Spleen (tissue), 7 donors: Measurements from ENCODE around the gene FPR1.

Experiments used
- POLR2AphosphoS5 ChIP-seq, 3 donors: sonication (generic); formaldehyde crosslinking; IDR thresholded peaks; one replicate each; pipeline ENCODE4 v1.5.1; 2017; ENCODE audit warnings: antibody characterized with exemption in 3 of 3
- TF ChIP-seq, protein P1 (sequence below), 11 experiments: fragments of 200-600 bp in 7 of 11; fragments of 450-650 bp in 4 of 11; sonication (generic) in 4 of 11; IDR thresholded peaks in 8 of 11; conservative IDR thresholded peaks in 3 of 11; 1 replicate in 7 of 11; 2 replicates in 4 of 11; pipeline versions ENCODE4 v1.4.0 to v1.8.0; 2016 to 2021; ENCODE audit warnings: antibody characterized with exemption in 11 of 11, inconsistent platforms in 4 of 11, mild to moderate bottlenecking in 1 of 11
- donor health status: DM: no; HTN: no; CAD: no; lungs with moderate emphysema.
- donor health status: DM: no; HTN: no; CAD: no.
- donor health status: DM: no; HTN: no; CAD: no.

DNA sequence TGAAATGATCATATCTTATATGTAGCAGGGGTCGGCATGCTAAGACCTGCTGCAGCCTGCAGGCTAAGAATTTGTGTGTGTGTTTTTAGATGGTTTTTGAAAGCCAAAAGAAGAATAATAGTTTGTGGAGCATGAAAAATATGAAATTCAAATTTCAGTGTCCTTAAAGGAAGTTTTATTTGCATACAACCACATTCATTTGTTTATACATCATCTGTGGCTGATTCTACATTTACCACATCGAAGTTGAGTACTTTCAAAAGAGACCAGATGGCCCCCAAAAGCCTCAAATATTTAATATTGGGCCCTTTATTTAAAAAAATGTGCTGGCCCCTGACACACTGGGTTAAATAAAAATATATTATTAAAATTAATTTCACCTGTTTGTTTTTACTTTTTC, 29.2 kb downstream of the FPR1 start:
- no peak for TF ChIP-seq POLR2AphosphoS5 (IDR thresholded peaks at IDR 0.05)
- TF ChIP-seq, protein P1, sequence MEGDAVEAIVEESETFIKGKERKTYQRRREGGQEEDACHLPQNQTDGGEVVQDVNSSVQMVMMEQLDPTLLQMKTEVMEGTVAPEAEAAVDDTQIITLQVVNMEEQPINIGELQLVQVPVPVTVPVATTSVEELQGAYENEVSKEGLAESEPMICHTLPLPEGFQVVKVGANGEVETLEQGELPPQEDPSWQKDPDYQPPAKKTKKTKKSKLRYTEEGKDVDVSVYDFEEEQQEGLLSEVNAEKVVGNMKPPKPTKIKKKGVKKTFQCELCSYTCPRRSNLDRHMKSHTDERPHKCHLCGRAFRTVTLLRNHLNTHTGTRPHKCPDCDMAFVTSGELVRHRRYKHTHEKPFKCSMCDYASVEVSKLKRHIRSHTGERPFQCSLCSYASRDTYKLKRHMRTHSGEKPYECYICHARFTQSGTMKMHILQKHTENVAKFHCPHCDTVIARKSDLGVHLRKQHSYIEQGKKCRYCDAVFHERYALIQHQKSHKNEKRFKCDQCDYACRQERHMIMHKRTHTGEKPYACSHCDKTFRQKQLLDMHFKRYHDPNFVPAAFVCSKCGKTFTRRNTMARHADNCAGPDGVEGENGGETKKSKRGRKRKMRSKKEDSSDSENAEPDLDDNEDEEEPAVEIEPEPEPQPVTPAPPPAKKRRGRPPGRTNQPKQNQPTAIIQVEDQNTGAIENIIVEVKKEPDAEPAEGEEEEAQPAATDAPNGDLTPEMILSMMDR (IDR thresholded peaks at IDR 0.05 in 8 of 11, conservative IDR thresholded peaks at IDR 0.05 in 3 of 11) = no peak
